GM21717 (cell line): Measurements from ENCODE around the gene NPIPA1.
"Not testable (repeated sequence)": the region's sequence is repeated elsewhere in the genome, so short reads cannot be mapped to it uniquely, and the experiment has no call there.

Experiments used
- ATAC-seq: cut with Tn5 transposase; IDR thresholded peaks from one replicate; pipeline ENCODE4 v1.9.1; 2021; ENCODE audit warnings: mild to moderate bottlenecking, moderate library complexity; ENCODE audit not compliant: unreplicated experiment

Gene NPIPA1

GRCh38 chr16:14937143-14937542 lies at the start of gene NPIPA1:
NPIPA1 (plus strand) TSS chr16:14937443; CDS start chr16:14937443, 0 bp downstream.
- not testable (repeated sequence) for ATAC-seq

GRCh38 chr16:14892111-14892510 lies 45.1 kb upstream of the NPIPA1 start:
- not testable (repeated sequence) for ATAC-seq

- not testable (repeated sequence) for ATAC-seq
Measured at GRCh38 chr16:14895382-14895781, 41.9 kb upstream of the NPIPA1 start.

- ATAC-seq, result not testable (repeated sequence)
Measured at GRCh38 chr16:14896023-14896422, 41.2 kb upstream of the NPIPA1 start.

DNA sequence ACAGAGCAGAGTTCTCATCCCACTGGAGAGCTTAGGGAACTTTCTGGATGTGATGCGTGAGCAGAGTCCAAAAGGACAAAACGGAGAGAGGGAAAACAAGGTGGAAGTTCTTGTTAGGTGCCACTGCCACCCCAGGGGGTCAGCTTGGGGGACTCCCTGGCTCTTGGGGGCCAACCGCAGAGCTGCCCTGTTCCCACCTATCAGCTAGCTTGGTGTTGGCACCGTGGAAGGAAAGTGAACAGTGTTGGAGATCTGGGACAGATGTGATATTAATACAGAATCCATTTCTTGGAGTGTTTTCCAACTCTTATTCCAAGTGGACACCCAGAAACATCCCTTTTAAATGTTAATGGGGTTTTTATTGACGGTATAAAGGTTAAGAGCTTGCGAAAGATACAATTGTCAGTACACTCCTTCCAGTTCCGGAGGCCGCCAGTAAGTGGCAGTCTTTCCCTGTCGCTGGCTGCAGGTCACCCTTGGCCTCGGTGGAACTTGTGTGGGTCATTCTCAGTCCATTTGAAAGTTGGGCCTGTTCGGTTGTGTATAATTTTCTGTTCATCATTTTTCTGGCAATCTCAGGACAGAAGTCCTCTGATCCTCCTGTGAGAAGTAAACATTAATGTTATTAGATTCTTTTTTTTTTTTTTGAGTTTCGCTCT lies 40.1 kb upstream of the NPIPA1 start:
- not testable (repeated sequence) for ATAC-seq

GRCh38 chr16:14898162-14898561 lies 39.1 kb upstream of the NPIPA1 start:
- ATAC-seq, result not testable (repeated sequence)

DNA sequence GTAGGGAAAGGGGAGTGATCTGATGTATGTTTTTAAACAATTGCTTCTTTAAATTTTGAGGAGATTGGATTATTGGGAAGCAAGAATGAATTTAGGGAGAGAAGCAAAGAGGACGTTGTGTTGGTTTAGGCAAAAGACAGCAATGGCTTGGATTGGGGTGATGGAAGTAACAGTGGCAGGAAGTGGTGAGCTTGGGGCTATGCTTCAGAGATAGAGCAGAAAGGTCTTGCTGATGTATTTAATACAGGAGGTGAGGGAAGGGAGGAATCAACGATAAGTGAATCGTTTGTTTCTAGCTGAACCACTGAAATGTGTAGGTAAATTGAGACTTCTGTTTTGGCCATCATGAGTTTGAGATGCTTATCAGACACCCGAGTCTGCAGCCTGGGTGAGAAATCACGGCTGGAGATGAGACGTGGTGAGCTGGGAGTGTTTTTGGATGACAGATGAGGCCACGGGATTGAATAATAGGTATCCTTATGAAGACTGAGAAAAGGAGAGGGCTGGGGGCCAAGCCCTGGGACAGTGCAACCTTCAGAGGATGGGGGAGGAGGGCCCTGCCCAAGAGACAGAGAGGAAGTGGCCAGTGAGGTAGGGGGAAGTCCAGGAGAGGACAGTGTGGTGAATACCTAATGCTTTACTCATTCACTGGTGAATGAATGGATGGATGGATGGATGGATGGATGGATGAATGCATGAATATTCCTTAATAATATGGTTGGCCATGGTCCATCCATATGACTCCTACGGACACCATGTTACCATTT lies 33.9 kb upstream of the NPIPA1 start:
- ATAC-seq, result not testable (repeated sequence)

- ATAC-seq, result not testable (repeated sequence)
Measured at GRCh38 chr16:14909744-14910143, 27.5 kb upstream of the NPIPA1 start.

- not testable (repeated sequence) for ATAC-seq
Measured at GRCh38 chr16:14910833-14911629, 26.2 kb upstream of the NPIPA1 start.

DNA sequence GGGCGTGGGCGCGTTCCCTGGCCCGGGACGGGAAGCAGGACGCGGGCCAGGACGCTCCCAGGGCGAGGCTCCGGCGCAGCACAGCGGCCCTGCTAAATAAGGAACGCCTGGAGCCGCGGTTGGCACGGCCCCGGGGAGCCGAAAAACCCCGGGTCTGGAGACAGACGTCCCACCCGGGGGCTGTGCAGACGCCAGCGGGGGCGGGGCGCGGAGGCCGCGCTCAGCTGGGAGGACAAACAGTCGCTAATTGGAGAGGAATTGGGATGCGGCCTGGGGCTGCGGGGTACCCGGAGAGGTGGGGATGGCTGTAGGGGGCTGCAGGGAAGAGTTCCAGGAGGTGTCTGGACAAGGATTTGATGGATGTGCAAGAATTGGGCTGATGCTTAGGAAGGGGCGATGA lies 25.3 kb upstream of the NPIPA1 start:
- not testable (repeated sequence) for ATAC-seq

DNA sequence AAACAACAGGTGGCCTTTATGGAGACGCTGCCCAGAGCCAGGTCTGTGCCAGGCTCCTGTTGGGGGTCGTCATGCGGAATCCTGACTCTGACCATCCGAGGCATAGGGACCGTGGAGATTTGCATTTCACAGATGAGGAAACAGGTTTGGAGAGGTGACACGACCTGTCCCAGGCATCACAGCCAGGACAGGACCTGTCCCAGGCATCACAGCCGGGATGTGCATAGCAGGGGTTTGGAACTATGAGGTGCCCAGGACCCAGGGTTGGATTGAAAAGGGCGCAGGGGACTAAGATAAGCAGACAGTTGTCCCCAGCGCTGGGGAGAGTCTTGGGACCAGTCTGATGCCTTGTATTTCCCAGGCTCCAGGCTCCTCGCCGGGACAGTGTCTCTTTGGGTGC lies 24.7 kb upstream of the NPIPA1 start:
- ATAC-seq, result not testable (repeated sequence)

DNA sequence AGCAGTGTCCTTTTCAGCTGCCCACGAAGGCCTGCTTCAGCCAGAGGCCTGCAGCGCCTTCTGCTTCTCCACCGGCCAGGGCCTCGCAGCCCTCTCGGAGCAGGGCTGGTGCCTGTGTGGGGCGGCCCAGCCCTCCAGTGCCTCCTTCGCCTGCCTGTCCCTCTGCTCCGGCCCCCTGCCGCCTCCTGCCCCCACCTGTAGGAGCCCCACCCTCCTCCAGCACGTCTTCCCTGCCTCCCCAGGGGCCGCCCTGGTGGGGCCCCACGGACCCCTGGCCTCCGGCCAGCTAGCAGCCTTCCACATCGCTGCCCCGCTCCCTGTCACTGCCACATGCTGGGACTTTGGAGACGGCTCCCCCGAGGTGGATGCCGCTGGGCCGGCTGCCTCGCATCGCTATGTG lies 18.7 kb upstream of the NPIPA1 start:
- not testable (repeated sequence) for ATAC-seq

DNA sequence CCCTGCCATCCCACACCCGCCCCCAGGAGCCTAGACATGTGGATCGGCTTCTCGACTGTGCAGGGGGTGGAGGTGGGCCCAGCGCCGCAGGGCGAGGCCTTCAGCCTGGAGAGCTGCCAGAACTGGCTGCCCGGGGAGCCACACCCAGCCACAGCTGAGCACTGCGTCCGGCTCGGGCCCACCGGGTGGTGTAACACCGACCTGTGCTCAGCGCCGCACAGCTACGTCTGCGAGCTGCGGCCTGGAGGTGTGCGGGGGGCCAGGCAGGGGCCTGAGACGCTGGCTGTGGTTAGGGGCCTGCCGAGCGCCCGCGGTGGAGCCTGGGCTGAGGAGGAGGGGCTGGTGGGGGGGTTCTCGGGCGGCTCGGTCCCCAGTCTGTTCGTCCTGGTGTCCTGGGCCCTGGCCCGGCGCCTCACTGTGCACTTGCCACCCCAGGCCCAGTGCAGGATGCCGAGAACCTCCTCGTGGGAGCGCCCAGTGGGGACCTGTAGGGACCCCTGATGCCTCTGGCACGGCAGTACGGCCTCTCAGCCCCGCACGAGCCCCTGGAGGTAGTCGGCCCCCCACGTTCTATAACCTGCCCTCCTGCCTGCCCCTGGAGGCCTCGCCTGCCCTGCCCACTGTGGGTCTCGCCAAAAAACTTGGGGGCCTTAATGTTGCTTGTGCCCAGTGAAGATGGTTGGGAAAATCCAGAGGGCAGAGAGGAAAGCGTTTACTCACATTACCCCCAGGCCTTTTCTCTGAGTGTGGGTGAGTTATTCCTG lies 17.2 kb upstream of the NPIPA1 start:
- ATAC-seq, result not testable (repeated sequence)

- not testable (repeated sequence) for ATAC-seq
Measured at GRCh38 chr16:14922285-14922684, 15.0 kb upstream of the NPIPA1 start.

DNA sequence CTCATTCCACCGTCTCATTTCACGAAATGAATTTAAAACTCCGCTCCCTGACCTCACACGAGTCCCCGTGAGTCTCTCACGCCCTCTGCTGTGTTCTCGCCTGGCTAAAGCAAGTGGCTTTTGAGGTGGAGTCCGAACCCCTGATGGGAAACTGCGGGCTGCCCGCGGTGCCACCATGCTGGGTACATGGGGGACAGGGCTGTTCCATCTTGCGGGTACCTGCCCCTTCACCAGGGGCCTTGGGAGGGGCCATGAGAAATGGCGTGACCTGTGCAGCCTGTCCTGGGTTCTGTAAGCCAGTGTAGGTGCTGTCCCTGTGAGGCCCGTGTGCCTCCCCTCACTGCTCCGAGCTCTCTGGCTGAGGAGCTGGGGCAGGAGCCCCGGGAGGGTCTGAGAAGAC lies 14.3 kb upstream of the NPIPA1 start:
- ATAC-seq, result not testable (repeated sequence)

- ATAC-seq, result not testable (repeated sequence)
Measured at GRCh38 chr16:14923394-14924088, 13.7 kb upstream of the NPIPA1 start.

DNA sequence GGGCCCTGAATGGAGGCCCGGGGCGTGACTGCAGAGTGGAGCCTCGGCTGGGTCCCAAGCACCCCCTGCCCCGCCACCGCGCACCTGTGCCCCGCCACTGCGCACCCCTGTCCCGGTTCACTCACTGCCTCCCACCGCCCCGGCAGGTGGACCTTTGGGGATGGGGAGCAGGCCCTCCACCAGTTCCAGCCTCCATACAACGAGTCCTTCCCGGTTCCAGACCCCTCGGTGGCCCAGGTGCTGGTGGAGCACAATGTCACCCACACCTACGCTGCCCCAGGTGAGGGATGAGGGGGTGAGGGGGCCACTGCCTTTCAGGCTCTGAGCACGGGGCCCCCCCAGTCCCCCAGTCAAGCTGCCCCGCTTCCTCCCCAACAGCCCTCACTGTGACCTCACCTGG lies 12.9 kb upstream of the NPIPA1 start:
- ATAC-seq, result not testable (repeated sequence)

DNA sequence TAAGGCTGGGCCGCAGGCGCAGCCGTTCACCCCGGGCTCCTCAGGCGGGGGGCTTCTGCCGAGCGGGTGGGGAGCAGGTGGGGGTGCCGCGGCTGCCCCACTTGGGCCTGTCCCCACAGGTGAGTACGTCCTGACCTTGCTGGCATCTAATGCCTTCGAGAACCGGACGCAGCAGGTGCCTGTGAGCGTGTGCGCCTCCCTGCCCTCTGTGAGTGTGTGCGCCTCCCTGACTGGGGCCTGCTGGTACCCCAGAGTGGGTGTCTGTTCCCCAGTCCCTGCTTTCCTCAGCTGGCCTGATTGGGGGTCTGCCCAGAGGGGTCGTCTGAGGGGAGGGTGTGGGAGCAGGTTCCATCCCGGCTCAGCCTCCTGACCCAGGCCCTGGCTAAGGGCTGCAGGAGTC lies 12.3 kb upstream of the NPIPA1 start:
- not testable (repeated sequence) for ATAC-seq

- ATAC-seq, result not testable (repeated sequence)
Measured at GRCh38 chr16:14928064-14928714, 9.1 kb upstream of the NPIPA1 start.
